Subcutaneous adipose tissue (tissue), 4 donors: Measurements from ENCODE around the gene PPIL6. TPM values are rescaled to one million over a fixed set of nuclear protein-coding genes. Genes with fewer than 3 reads are reported as not detected.

Experiments
- total RNA-seq, 4 donors: library from RNA; depleted of rRNA; stranded (reverse); fragments of >200 nt; gene quantifications; one replicate each; pipeline ENCODE4 v1.1.0, GENCODE V29; 2016
- TF ChIP-seq, protein P1 (sequence below): fragments of 450-650 bp; IDR thresholded peaks from one replicate; pipeline ENCODE4 v1.5.1; 2016; ENCODE audit warnings: low read depth, mild to moderate bottlenecking, control low read depth, antibody characterized with exemption, moderate library complexity

The PPIL6 gene
- total RNA-seq, 4 donors from 2014 or later, result 0.57 to 8.8 (median 4.7) TPM

DNA sequence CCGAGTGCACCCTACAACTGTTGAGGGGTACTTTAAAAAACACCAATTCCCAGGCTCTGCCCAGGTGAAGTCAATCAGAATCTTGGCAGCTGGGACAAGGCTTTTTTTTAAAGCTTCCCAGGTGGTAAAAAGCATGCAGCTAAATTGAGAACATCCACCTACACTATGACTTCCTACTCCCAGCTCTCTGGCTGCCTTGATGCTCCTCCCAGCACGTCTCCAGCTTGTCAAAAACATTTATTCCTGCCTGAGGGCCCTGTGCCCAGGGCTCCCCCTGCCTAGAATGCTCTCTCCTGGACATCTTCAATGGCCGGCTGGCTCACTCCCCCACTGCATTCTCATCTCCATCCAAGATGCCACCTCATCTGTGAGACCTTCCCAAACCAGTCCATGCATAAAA lies 32.7 kb upstream of the PPIL6 start:
- TF ChIP-seq, protein P1, sequence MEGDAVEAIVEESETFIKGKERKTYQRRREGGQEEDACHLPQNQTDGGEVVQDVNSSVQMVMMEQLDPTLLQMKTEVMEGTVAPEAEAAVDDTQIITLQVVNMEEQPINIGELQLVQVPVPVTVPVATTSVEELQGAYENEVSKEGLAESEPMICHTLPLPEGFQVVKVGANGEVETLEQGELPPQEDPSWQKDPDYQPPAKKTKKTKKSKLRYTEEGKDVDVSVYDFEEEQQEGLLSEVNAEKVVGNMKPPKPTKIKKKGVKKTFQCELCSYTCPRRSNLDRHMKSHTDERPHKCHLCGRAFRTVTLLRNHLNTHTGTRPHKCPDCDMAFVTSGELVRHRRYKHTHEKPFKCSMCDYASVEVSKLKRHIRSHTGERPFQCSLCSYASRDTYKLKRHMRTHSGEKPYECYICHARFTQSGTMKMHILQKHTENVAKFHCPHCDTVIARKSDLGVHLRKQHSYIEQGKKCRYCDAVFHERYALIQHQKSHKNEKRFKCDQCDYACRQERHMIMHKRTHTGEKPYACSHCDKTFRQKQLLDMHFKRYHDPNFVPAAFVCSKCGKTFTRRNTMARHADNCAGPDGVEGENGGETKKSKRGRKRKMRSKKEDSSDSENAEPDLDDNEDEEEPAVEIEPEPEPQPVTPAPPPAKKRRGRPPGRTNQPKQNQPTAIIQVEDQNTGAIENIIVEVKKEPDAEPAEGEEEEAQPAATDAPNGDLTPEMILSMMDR, result no peak

DNA sequence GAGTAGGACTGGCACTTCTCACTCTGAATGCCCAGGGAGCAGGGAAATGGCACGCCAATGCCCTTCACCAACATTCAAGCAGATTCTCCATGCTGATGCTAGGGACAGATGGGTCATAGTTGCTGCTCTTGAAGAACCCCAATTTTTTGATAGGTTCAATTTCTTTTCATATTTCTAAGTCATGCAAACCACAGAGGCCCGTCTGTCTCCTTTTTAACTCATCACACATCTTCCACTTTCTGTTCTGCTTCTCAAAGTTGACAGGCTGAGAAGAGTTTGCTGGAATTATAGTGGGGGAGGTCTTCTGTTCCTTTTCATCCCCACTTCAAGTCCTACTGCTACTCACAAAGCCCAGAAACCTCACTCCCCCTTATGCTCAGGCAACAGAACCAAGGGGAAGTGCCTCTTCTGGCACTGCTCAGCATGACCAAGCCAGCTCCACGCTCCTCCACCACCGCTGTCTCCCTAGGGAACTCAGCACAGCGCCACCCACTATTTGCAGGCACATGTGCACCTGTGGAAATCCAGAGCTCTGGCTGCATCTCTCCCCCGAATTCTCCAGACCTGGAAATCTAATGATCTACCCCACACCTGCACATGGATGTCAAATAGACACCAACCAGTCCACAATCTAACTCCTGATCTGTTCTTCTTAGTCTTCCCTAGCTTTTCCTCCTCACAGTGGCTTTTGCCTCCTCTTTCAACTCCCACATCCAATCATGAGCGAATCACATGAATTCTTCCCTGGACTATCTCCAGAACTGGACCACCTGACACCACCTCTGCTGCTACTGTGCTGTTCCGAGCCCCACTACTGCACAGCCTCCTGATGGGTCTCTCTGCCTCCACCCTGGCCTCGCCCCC lies 31.9 kb upstream of the PPIL6 start:
- TF ChIP-seq, protein P1, result no peak

DNA sequence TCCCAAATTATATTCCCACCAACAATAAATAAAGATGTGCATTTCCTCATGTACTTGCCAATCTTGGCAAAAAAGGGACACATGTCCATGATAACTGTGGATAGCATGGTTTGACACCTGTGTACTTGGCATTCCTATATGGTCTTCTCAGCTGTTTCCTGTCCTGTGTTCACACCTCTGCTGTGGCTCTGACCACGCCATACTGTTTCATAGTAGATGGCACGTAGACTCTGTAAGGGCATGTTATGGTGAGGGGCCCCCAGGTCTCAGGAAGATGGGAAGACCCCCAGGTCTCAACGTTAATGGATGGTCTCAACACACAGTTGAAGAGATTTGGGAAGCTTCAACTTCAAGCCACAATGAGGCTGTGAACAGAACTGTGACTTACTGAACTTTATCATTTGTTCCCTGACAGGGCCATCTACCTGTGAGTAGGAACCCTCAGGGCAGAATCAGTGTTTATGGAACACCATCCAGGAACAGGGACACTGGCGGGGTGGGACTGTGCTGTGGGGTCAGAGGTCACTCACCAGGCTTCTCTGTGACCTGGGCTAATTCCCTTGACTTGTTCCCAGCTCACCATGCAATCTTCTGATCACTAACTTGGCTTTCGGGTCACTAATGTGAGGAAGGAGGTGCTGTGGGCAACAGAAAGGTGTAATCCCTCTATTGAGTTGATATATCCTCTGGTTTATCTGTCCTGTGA lies 30.8 kb upstream of the PPIL6 start:
- TF ChIP-seq, protein P1, result no peak

GRCh38 chr6:109469591-109470189 lies 29.3 kb upstream of the PPIL6 start:
- TF ChIP-seq, protein P1, result no peak

DNA sequence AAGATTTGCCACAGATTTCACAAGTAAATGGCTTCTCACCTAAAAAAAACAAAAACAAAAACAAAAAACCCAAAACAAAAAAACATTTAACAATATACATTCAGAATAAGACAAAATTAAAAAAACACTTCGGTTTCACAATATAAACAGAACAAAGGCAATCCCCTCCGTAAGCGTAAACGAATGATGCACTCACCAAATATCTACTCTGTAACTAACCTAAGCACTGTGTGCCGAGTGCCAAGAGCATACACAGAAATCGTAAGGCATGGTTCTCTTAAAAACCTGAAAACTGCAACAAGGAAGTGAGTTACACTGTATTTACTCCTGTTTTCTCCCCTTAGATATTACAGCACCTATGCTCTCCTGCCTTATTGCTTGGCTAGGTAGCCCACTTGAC lies 27.3 kb upstream of the PPIL6 start:
- TF ChIP-seq, protein P1, result no peak

DNA sequence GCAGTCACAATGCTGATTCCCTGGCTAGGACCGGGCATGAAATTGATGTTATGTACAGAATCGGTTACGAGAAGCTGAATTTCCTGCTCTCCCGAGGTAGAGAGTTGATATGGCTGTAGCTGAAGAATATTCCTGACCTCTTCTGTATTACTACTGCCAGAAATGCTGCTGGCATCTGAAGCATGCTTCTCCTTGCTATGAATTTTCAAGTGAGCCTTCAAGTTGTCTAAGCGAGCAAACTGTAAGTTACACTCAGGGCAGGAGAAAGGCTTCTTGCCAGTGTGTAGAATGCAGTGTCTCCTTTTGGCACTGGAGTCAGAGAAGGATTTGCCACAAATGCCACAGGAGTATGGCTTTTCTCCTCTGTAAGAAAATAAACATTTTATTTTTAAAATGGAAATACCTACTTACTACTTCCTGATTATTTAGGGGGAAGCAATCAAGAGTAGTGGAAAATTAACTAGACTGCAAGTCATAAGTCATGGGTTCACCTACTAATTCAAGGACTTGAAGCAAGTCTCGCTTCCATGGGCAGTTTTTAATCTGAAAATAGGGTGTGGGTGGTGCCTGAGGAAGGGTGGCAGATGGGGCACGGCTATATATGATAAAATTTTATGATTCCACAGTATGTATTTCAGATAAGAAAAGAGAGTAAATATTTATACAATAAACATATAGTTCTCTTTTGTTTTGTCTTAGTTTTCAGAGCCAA lies 25.9 kb upstream of the PPIL6 start:
- TF ChIP-seq, protein P1, result no peak

DNA sequence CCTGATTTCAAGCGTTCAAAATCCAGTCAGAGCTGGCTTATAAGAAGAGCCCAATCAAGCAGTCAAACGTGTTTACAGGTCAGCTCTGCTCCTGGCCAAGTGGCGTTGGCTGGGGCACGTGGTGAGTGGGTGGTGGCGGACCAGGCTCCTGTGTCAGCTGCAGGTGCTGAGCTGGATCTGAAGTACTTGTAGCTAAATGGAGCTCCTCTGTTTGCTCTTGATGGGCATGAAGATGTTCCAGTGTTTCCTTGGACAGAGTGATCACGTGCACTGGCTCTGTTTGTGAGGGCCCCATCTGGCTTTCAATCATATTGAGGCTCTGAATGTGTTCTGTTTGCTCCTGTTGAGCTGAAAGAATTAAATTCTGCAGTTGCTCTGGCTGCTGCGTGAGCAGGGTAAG lies 25.3 kb upstream of the PPIL6 start:
- TF ChIP-seq, protein P1, result no peak
